ENCODE measurements around the gene ALG9.

The ALG9 gene

DNA sequence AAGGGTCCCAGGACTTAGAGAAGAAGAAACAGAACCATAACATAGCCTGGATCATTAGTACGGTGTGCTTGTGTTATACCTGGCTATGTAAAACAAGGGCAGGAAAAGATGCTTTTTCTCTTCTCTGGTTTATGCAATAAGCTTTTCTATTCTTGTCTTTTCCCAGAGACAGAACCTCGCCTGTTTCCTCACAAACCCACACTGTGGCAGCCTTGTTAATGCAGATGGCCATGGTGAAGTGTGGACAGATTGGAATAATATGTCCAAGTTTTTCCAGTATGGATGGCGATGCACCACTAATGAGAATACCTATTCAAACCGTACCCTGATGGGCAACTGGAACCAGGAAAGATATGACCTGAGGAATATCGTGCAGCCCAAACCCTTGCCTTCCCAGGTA lies 10.8 kb upstream of the ALG9 start:
- DNase-seq: no peak

DNA sequence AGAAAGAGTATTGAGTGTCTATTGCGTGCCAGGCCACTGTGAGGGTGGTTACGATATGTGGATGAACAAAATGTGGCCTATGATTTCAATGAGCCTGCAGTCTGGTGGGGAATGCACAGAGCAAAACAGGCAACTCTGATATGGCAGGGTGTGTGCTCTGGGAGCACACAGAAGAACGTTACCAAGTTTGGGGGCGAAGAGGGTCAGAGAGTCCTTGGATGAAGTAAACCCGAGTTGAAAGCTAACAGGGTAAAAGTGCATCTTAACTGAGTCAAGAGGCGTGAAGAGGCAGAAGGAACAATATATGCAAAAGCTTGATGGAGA lies 8.2 kb upstream of the ALG9 start:
- peak in 1 of 4 experiments; percentile 5 for DNase-seq

DNA sequence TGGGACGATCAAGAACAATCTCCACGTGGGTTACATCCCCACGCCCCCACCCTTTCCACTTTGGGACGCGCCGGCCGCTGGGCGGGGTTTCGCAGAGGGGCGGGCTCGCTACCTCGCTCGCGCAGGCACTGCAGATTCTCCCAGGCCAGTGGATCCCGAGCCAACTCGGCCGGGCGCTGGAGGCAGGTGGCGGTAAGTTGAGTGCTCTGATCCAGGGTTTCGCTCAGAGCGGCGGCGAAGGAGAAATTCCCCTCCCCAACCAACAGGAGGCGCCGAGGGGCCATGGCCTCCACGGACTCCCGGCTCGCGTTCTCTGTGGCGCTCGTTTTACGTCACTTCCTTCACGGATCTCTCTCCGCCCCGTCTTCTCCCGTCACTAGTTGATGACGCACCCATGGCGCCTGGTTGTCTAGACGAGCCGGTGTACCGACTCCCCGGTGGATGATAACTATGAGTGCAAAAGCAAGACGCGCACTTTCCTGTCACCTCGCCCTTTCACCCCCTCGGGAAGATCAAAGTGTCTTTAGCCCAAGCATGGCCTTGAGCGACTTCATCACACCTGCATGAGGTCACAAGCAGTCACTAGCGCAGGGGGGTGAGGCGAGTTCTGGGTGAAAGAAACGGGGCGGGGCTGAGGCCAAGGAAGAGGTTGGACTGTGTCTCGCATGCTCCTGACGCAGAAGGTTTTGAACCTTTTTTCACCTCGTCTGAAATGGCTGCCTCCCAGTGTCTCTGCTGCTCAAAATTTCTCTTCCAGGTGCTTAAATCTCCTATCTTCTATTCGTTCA lies 7.7 kb upstream of the ALG9 start, which contains the start of the genes CFAP68 and FDXACB1:
Gene CFAP68 (plus strand): TSS at position 693 of the 788 bp plus-strand sequence. CDS start 20 bp downstream, at position 713.
Gene FDXACB1 (minus strand): TSS at position 317 of the 788 bp plus-strand sequence. CDS start 33 bp downstream, at position 284.
- DNase-seq: peak; percentile 96 to 98 (median 98)

DNA sequence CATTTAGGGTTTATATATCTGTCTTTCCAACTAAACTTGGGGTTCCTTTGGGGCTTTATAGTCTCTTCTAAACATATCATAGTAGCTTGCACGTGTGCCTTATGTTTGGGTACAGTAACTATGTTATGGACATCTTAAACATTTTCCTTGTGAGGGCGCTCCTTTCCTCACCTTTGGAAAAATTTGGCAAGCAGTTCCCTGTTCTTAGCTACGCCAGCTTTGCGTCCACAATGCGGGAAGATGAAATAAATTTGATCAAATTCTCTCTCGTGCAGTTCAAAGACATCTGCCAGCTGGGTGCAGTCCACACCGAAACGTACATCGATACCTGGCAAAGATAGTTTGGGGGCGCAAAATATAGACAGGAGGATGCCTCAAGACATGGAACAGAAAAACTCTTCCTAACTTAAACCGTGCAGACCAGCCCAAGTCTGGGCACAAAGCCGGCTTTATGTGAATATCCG lies 7.0 kb upstream of the ALG9 start:
- peak in 1 of 4 experiments; percentile 42 for DNase-seq

DNA sequence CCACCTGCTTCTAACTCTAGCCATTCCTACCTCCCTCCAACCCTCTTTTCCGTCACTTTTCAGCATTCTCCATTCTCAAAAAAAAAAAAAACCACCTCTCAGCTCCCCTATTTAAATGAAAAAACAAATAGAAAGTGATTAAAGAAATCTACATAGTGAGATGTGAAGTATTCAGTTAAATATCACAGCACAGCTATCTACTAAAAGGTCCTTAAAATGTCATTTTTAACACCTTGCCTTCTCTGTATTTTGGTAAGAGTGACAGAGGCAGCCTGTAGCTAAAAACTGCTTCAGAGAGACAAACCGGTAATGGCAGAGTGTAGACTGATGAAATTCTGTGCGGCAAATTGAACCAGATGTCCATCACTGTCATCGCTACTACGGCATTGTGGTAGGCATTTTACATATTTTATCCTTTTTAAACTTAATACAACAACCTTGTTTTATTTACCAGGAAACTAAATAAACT lies 346 bp upstream of the ALG9 start:
- DNase-seq: peak in 1 of 4 experiments; percentile 4

DNA sequence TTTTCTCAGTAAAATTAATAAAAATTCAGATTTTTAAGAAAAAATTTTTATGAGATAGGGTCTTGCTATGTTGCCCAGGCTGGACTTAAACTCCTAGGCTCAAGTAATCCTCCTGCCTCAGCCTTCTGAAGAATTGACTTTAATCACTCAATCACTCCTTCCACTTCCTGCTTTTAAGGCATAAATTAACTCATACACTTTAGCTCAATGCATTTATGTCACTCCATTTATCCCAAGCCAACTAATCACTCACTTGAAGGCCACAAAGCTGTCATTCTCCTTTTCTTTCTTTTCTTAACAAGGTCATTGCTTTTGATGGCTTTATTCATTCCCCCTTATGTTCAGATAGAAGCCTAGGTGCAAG lies 877 bp downstream of the ALG9 start:
- peak in 2 of 4 experiments; percentile 23 to 26 for DNase-seq

DNA sequence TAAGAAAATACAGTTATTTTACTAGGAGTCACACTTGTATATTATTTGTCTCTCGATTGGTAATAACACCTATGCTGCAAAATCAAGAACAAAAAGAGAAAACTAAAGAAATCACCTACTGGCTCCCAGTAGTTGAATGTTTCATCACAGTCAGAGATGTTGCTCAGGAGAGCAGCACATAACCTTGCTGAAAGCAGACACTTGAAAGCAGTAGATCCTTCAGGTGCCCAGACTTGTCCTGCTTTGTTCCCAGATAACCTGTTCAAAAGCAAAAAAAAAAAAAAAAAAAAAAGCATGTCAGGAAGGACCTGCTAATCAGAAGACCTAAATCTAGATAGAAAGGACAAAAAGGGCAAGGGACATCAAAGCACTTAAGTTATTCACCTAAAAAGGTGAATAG lies 1.3 kb downstream of the ALG9 start:
- no peak for DNase-seq

DNA sequence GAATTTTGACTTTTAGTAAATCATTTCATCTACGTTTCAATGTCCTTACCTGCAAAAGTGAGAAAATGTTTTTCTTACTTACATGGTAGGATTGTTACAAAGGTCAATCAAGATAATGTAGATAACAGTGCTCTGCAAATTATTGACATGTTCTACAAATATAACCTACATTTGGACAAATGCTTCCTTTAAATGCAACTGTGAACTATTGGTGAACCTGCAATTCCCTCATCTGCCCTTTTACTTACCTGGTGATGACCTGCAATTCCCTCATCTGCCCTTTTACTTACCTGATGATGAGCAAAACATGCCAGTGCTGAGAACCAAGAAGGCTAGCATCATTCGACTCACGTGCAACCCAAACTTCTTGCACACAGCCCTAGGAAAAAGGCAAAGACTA lies 11.1 kb downstream of the ALG9 start:
- DNase-seq: no peak

DNA sequence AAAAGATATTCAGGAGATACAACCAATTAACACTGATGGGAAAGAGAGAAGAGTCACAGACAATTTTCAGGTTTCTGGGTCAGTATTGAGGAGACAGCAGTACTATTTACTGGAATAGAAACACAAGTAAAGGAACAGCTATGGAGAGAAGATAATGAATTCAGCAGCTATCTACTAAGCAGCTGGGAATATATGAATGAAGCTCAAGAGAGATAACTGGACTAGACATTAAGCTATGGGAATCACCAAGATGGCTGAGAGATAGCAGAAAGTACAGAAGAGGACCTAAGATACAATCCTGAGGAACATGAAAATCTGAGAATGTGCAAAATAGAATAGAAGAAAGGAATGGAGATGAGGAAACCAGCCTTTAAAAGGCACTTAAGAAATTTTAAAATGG lies 15.9 kb downstream of the ALG9 start:
- no peak for DNase-seq

DNA sequence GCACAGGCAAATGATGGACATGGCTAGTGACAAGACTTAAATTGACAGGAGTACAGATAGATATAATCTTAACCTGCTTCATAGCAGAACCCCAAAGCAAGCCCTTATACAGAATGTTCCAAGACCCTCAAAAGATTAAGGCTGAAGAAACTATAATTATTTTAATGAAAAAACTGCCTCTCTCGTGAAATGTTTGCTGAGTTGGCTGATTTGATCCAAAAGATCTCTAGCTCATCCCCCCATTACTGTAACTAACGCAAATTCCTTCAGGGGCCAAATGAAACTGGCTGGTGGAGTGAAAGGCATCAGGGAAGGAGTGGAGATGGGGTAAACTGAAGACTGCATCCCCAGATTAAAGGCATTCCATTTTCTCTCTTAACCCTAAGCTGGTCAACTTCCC lies 19.3 kb downstream of the ALG9 start:
- DNase-seq: no peak

DNA sequence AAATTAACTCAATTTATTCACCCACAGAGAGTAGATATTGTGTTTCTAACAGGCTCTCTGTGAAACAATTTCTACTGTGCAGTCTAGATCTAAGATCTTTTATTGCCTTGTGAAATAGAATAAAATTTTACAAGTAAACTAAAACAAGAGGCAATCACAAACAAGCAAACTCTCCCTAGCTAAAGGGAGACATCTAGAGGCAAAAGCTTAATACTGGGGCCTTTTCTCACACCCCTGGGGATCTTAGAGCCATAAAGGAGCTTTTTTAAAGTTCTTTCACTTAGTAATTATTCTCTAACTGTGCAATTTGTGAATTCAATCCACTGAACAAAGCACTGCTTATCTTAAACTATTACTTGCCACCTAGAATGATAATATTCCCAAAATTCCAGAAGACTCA lies 19.7 kb downstream of the ALG9 start:
- DNase-seq: peak; percentile 21 to 57 (median 46)

DNA sequence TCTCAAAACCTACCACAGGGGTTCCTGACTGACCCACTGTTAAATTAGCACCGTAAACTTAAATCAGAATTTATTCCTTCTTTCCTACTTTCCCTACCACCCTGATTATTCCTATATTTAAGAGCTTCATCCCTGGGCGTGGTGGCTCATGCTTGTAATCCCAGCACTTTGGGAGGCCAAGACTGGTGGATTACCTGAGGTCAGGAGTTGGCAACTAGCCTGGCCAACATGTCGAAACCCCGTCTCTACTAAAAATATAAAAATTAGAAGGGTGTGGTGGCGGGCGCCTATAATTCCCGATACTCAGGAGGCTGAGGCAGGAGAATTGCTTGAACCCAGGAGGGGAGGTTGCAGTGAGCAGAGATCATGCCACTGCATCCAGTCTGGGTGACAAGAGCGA lies 20.3 kb downstream of the ALG9 start:
- DNase-seq: no peak

DNA sequence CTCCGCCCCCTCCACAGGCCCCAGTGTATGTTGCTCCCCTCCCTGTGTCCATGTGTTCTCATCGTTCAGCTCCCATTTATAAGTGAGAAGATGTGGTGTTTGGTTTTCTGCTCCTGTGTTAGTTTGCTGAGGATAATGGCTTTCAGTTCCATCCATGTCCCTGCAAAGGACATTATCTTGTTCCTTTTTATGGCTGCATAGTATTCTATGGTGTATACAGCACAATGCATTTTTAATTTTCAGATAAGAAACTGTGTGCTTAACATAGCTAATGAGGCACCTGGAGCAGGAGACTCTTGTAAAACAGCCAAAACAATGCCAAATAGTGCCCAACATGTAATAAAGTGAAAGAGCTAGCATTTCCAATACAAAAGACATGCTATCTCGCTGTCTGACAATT lies 21.8 kb downstream of the ALG9 start:
- DNase-seq: no peak

DNA sequence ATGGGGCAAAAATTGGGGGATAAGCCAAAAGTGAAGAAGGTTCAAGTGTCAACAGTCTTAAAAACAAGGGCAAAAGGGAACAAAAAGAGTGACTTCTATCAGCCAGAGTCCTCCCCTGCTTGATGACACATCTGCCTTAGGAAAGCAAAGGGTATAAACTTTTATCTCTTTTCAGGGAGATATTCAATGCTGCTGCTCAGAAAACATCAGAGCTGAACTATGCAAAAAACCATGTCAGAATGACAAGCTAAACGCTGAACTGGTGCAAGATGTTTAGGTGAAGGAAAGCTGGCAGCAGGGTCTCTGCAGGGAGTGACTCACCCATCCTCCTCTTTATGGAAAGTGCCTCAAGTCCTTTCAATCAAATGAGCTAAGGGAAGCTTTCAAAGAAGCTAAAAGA lies 24.7 kb downstream of the ALG9 start:
- peak; percentile 52 to 79 (median 64) for DNase-seq

DNA sequence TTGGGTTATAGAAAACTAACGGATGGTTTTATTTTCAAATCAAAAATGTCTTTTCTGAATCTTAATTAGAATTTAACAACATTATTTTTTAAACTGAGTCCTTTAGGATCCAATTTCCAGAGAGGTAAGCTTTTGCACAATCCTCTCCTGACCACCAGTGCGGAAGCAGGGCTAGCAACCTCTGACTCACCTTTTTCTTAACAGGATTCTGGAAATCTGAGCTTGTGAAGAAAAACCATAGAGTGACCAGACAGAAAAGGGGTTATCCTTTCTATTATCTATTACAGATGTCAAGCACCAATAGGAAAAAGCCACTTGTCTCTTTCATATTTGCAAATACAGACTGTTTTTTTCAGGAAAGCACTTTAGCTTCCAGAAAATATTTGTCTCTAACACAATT lies 25.3 kb downstream of the ALG9 start:
- DNase-seq: peak; percentile 9 to 58 (median 50)

DNA sequence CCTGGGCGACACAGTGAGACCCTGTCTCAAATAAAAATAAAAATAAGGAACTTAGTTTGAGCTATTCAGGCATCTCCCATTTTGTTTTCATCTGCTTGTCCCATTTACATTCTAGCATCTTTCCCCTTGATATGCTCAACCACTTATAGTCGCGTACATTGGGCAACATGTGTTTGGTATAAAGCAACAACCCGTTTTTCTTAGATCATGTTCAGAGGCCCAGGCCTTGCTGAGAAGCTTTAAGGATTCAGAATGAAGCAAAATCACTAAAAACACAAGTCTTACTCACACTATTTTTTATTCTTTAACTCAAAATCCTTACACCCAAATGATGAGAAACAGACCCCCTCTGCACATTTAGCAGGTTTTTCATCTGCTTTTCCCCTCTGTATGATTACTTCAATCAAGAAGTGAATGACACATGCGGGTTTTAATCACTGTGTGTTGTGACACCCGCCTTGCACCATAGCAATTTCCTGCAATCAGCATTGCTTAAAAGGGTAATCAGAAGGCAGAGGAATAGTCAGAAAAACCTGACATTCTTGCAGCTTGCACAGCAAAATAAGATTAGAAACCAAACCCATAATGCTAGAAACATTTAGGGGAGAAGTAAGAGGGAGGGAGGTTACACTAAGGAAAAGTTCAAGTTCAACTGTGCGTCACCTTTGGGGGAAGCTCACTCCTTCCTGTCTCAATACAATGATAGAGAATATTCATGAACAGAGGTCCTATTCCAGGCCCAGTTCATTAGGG lies 25.9 kb downstream of the ALG9 start:
- DNase-seq: peak; percentile 81 to 92 (median 84)

DNA sequence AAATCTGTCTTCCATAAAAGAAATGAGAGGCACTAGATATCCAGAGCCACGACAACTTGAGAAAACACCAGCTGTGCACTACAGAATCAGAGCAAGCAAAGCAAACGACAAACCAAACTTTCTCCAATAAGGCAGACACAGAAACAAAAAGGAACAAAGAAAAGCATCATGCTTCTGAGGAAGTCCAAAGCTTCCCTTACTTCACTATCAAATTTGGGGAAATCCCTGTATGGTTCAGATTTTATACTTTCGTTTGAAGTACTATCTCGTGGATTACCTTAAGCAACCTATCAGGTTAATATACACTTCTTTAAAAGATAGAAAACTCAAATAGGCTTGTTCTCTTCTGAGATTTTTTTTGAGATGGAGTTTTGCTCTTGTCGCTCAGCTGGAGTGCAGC lies 27.7 kb downstream of the ALG9 start:
- peak; percentile 27 to 74 (median 50) for DNase-seq

DNA sequence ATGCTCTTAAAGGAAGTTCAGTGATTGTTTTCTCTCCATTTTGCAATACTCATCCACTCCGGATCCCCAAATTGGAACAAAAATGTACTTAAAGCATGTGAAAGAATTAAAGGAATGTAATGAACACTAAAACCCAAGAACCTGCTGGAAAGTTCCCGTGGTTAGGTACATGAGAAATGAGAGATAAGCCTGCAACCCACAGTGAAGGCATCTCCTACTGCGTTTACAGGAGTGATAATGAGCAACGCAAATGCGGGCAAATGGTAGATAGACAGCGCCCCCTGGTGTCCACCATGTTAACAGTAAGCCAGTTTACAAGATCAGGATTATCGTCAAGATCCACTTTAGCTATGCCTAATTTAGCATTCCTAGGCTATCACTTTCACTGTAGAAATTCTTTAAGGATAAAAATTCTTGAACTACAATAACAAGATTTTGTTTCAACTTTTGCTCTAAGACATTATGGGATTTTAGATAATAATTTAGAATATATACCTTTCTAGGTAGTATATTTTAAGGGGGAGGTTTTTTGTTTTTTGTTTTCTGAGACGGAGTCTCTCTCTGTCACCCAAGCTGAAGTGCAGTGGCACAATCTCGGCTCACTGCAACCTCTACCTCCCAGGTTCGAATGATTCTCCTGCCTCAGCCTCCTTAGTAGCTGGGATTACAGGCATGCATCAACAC lies 29.9 kb downstream of the ALG9 start:
- peak; percentile 86 to 93 (median 92) for DNase-seq

DNA sequence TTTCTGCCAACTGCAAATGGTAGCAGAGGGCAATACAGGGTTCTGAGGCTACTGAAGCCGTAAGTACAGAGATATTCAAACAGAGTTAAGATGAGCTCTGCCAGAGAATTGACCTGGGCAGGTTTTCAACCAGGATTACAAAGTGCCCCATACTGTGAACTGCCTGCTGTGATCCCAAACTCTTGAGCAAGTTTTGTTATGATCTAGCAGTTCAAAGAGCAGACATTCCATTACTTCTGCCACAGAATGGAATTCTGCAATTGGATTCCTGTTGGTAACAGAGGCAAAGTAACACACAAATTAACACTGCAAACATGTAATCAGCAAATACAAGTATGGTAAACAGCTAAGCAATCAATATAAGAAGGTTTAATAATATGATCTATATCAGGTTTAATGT lies 31.2 kb downstream of the ALG9 start:
- no peak for DNase-seq

DNA sequence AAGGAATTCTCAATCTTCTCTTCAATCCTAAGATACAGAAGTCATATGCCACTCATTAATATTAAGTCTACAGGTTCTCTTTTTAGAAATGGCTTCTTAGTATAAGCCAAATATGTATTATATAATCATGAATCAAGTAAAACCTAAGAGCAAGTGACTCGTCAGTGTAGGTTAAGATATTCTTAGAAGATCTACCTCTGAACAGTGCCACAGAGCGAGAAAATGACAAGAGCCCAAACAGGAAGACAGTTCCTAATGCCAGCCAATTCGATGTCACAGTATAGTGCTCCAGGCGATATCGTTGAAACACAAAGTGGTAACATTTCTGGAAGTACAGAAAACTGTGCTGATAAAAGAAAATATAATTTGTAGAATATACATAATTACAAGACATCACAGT lies 33.3 kb downstream of the ALG9 start:
- no peak for DNase-seq

DNA sequence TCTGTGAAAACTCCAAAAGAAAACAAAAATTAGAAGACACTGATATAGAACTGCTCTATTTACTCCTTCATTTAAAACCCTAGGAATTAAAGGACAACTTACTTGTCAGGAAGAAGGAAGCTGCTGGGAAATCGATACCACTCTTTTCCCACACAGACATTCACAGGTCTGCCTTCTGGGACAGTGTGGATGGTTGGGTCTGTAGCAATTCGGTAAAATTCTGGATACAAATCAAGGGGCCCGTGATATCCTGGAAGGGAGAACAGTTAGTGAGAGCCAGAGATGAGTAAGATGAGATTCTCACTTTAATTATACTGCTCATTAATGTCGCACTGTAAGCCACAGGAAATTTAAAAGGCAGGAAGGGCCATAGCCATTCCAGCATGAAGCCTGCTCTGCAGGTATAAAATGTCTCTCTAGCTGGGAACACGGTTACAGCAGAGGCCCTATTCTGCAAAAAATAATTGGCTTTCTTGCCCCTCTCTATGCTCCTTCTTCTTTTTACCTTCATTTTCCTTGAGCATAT lies 34.0 kb downstream of the ALG9 start:
- DNase-seq: no peak

DNA sequence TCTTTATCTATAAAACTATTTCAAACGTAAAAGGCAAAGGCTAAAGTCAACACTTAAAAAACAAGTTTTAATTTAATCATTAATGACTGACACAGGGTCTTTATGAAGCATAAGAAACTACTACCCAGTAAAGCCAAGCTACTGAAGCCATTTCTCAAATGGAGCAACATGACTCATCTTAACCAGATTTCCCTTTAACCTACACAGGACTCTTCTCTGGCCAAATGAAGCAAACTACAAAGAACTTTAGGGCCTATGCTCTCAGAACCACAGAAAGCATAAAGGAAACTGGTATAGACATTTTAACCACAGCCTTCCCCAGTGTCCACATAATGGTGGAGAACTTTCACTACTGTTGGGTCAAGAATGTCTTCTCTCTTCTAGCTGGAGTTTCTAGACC lies 34.7 kb downstream of the ALG9 start:
- peak in 3 of 4 experiments; percentile 5 to 49 (median 35) for DNase-seq

DNA sequence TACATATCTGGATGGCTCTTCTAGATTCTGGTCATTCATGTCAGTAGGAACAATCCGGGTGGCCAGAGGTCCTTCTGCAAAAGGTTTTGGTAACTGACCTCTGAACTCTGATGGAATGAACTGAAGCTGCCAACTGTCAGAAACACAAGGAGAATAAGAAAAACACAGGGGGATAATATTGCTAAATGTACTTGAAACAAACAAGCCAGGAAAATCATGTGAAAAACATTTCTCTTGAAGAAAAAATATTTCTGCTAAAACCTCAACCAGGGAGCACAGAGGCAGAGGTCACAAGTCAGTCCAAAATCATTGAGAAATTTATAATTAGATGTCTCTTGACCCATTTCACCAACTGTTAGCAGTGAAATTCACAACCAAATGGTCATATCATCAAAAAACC lies 35.2 kb downstream of the ALG9 start:
- DNase-seq: peak in 1 of 4 experiments; percentile 3

Data from suppressor macrophage (primary cell).